ENCODE data around the gene IL16.
"Not testable (repeated sequence)": the region's sequence is repeated elsewhere in the genome, so short reads cannot be mapped to it uniquely, and the experiment has no call there.

Gene IL16

GRCh38 chr15:81174792-81175327, 21.8 kb upstream of the IL16 start:
- no peak for DNase-seq

DNA sequence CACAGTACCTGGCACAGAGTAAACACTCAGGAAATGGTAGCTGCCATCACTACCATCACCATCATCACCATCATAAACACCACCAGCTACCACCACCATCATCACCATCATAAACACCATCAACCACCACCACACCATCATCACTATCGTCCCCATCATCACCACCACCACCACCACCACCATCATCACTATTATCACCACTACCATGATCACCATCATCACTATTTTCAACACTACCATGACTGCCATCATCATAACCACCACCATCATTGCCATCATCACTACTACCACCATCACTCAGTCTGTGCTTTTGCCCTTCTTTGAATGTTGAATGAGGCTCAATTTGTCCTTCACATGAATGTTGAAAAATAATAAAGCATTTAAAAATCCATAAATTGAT, 21.2 kb upstream of the IL16 start:
- no peak for DNase-seq

GRCh38 chr15:81176291-81176893, 20.3 kb upstream of the IL16 start:
- no peak for DNase-seq

DNA sequence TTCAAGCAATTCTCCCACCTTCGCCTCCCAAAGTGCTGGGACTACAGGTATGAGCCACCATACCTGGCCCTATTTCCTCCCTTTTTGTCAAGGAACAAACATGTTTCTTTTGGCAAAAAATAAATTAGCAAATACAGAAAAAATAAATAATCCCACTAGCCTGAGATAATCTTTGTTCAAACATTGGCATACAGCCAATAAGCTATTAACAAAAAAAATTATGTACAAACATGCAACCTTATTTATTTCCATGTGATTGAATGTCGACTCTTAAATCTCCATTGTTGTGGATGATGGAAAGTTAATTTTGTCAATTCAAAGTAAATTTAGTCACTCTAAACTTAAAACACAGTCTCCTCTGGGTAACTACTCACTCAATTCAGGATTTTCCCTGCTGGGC, 18.3 kb upstream of the IL16 start:
- no peak for DNase-seq

GRCh38 chr15:81181220-81181619, 15.5 kb upstream of the IL16 start:
- DNase-seq, result no peak

- DNase-seq, result no peak
Measured at GRCh38 chr15:81182031-81182755, 14.5 kb upstream of the IL16 start.

DNA sequence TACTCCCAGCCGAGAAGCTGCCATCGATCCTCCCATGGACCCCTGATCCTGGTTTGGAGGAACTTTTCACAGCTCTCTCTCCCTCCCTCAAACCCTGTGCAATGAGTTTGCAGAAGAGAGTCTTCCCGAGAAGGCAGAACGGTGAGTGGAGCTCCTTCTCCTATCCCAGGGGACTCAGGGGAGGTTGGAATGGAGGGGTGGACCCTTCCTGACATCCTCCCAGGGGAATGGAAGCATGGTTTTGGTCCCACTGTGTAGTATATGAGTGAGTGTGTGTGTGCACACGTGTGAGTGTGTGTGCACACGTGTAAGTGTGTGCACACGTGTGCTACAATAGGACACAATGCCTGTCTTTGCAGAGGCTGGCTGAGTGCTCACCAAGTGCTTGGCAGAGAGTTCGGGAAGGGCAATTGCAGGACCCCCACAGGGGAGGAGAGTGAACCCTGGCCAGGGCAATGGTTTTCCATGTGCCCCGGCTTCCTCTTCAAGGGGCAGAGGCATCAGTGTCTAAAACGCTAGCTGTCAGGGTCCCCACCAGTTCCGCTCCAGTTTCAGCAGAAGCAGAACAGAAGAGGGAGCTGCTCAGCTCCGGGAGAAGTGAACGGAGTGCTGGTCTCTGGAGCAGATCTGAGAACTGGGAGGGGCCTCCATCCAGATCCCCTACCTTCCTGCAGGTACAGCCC, 13.8 kb upstream of the IL16 start:
- DNase-seq, result no peak

DNA sequence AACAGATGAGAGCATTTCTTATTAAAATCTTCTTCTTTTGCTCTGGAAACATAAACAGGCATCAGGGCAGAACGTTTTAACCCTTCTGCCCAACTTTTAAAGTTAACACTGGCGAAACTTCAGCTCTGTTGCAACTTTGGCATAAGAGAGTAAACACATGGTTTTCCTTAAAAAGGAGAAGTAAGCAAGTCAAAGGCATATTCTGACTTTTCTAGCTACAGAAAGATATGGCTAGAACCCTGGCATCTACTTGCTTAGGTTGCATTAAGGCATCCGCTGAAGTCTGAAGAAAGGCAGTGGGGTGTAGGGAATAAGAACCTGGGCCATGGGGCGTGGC, 13.3 kb upstream of the IL16 start:
- DNase-seq, result no peak

GRCh38 chr15:81184188-81184587, 12.5 kb upstream of the IL16 start:
- no peak for DNase-seq

DNA sequence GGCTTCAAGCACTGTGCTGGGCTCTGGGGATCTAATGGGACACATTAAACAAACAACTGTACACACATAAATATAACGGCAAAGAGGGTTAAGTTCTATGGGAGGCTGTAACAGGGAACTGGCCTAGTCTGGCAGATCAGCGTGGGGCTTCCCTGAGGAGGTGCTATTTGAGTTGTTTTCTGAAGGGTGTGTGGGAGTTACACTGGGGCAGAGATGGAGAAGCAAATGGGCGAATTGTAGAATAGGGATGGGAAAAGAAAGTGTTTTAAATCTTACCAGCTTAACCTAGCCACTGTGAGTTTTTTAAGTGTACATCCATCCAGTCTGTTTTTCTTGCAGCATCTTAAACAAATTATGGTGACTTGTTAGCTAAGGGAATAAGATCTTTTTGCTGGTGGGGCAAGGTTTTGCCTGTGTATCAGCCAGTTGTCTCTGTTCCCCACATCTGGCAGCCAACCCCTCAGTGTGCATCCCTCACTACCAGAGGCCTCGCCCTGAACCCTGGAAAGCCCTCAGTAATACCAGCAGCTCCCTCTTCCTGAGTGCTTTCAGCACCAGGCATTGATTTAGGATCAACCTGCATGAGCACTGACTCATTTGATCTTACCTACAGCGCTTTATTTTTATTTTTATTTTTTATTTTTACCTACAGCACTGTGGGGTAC, 10.9 kb upstream of the IL16 start:
- DNase-seq, result no peak

DNA sequence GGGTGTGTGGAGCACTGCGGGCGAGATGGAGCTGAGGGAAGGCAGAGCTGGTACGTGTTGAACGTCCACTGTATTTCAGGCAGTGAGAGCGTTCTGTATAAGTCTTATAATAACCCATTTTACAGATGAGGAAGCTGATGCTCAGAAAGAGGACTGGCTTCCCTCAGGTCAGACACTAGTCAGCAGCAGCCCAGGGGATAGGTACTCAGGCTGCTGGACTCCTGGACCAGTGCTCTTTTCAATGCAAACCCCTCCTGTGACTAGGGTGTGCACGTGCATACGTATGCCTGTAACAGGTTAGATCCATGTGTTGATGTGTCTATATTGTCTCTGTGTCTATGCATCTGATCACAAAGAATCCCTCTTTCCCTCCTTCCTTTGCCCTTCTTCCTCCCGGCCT, 8.3 kb upstream of the IL16 start:
- no peak for DNase-seq

DNA sequence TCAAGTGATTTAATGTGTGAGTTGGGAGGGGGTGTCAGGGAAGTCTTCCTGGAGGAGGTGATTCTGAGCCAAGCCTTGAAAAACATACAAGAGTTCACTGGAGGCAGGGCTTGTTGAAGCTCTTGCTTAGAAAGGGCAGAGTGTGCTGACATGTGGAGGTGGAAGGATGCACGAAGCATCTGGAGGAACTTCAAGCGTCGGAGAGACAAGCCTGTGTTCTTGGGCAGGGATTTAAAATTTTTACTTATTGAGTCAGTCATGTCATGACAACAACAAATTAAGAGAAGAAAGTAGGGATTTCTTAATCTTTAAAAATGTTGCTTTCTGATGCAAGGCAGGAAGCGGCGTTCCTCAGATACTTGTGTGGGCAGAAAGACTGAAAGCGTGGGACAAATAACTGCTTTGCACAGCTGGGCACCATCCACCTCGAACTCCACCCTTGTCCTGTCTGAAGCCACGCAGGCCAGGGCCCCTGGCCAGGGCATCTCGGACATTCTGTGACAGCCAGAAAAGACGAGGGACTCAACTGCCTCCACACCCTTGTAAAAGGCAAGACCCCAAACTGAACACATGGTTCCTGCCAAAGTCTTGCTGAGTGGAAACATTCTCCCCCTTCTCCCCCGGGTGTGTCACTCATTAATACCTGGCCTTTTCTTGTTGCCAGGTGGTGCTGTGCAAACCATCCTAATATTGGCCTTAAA, 6.9 kb upstream of the IL16 start:
- no peak for DNase-seq

- no peak for DNase-seq
Measured at GRCh38 chr15:81190922-81191507, 5.7 kb upstream of the IL16 start.

DNA sequence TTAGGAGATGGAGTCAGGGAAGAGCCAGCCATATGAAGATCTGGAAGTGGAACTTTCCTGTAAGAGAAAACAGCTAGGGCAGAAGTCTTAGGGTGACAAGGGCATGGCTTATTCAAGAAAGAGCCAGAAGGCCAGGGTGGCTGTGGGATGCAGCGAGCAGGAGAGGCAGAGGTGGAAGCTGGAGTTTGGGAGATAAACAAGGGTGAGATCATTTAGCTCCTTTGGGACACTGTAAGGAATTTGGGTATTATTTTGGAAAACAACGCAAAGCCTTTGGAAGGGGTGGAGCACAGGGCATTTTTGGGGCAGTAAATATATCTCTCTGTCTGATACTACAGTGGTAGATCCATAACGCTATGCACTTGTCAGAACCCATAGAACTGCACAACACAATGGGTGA, 5.0 kb upstream of the IL16 start:
- DNase-seq, result no peak

DNA sequence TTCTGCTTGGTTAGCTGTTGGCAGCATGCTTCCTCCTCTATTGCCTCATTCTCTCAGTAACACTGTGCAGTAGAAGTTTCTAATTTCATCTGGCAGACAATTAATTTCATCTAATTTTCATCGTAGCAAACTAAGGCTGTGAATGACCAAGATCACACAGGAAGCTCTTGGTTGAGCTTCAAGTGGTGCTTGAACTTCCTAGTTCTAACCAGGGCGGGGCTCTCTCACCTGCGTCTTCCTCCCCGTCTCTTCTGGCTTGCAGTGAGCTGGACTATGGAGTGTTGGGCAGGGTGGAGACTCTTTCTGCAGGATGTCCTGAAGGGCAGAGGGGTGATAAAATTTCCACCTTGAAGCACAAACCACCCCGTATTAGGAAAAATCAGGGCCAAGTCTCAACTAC, 2.0 kb upstream of the IL16 start:
- DNase-seq, result no peak

DNA sequence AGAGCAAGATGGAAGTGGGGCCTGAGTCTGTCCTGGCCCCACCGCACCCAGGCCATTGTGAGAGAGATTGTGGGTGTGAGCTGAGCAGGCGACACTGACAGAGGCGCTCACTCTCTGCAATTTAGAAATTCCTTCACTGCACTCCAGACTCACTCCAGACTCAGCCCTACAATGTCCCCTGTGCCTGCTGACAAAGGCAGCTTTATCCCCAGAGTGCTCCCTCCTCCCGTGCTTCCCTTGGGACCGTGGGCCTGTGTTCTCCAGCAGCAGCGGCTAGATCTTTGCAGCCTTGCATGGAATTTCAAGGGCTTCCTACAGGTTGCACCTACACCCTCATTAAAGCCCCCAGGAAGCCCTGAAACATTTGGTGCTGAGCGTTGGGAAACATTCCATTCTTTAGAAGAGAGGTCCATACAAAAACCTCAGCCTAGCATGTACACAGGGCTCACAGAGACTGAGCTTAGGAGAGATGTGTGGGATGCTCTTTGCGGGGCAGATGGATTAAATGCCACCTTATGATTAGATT, 1.3 kb upstream of the IL16 start:
- no peak for DNase-seq

- DNase-seq, result no peak
Measured at GRCh38 chr15:81197255-81197630, 564 bp downstream of the IL16 start.

GRCh38 chr15:81197688-81198281, 1.1 kb downstream of the IL16 start:
- no peak for DNase-seq

GRCh38 chr15:81199031-81199779, 2.5 kb downstream of the IL16 start:
- DNase-seq, result no peak

- DNase-seq, result no peak
Measured at GRCh38 chr15:81206018-81206417, 9.3 kb downstream of the IL16 start.

- DNase-seq, result not testable (repeated sequence)
Measured at GRCh38 chr15:81207987-81208386, 11.3 kb downstream of the IL16 start.

All from bone marrow (tissue), 2 donors.